Left lung (tissue), 10 donors: Measurements from ENCODE around the gene ASIC3. TPM values are rescaled to one million over a fixed set of nuclear protein-coding genes. Genes with fewer than 3 reads are reported as not detected.

Experiments
- ATAC-seq: fragments of 200-7000 bp; cut with Tn5 transposase; one replicate; pipeline ENCODE4 v1.9.1; 2020; ENCODE audit warnings: moderate library complexity
- DNase-seq, 4 donors: peaks; one replicate each; pipeline ENCODE4 v3.0.0-alpha.2; 2013 to 2020
- H3K27ac ChIP-seq, 2 donors: fragments of 200-600 bp; sonication (generic) in 1 of 2; one replicate each; pipeline versions ENCODE4 v1.5.0 to v1.8.0; 2020 to 2021
- H3K27me3 ChIP-seq, 2 donors: fragments of 200-600 bp; sonication (generic) in 1 of 2; one replicate each; pipeline versions ENCODE4 v1.5.0 to v1.8.0; 2020 to 2021
- H3K36me3 ChIP-seq, 2 donors: fragments of 200-600 bp; sonication (generic) in 1 of 2; one replicate each; pipeline versions ENCODE4 v1.5.0 to v1.8.0; 2020 to 2021
- H3K4me1 ChIP-seq, 2 donors: fragments of 200-600 bp; one replicate each; pipeline ENCODE4 v1.8.0; 2021
- H3K4me3 ChIP-seq, 2 donors: fragments of 200-600 bp; sonication (generic) in 1 of 2; one replicate each; pipeline versions ENCODE4 v1.5.0 to v1.8.0; 2020 to 2021; ENCODE audit warnings: mild to moderate bottlenecking in 1 of 2
- H3K9me3 ChIP-seq, 2 donors: fragments of 200-600 bp; sonication (generic) in 1 of 2; one replicate each; pipeline versions ENCODE4 v1.5.0 to v1.8.0; 2020 to 2021
- CTCF ChIP-seq, 2 donors: fragments of 200-600 bp; sonication (generic) in 1 of 2; IDR thresholded peaks; one replicate each; pipeline versions ENCODE4 v1.5.0 to v1.8.0; 2021; ENCODE audit warnings: antibody characterized with exemption in 2 of 2
- intact Hi-C, 2 donors: fragments of 100-400 bp; cut with DNase I; formaldehyde crosslinking; loops; one replicate each; pipeline versions ENCODE4 v1.11.2 to v1.14.2; 2022
- polyA plus RNA-seq, 6 donors: library from polyadenylated mRNA; unstranded; fragments of 120-200 nt; gene quantifications; one replicate each; pipeline ENCODE4 v1.2.1, GENCODE V29; 2013; ENCODE audit not compliant: insufficient read length in 6 of 6
- total RNA-seq, 2 donors: library from RNA; stranded (reverse); fragmentation: NEBNext Ultra II Directional; extraction: Animal tissue kit (Norgen Biotek cat#: 25700); gene quantifications; one replicate each; pipeline ENCODE4 v1.2.1, GENCODE V29; 2021
- donor health status: DM: no; HTN: yes; CAD: no.
- donor health status: DM: no; HTN: no; CAD: no.

Gene ASIC3
- total and polyA plus RNA-seq, 8 donors: 2.3 to 6.0 (median 3.4) TPM

DNA sequence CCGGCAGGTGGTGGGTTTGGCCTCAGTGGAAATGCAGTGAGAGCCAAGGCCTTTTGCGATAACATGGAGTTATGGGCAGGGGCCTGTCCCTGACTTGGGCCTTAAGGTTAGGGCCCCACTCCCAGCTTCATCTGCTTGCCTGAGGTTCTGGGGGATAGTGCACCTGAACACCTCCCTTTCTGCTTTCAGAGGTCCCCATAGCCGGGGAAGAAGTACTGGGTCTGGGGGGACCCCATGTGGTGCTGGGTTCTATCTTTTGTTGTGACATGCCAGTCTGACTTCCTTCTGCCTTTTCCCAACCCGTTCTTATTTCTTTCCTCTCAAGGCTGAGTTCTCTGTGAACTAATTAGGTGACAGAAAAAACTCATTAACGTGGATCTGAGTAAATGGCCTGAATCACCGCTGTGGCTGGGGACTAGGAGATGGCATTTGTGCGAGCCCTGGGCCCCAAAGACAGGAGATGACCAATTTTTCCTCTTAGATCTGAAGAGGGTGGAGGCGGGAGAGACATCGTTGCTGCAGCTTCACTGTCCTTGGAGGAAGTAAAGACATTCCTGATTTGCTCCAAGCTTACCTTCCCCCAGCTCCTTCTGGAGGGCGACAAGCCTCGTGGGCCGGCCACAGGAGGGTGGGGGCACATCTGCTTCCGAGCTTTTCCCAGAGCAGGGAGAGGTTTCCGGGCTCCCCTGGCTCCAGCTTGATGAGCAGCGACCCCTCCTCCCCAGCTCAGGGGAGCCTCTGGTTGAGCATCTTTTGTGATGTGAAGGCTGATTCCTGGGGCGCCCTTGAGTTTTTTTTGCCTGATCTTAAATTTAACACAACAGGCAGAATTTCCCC, 39.9 kb downstream of the ASIC3 start:
- DNase-seq (peak in 1 of 4 donors; percentile 73), ATAC-seq (no peak)
- Histone ChIP-seq H3K27me3 (peaks cover 0 to 12% of the 10 kb centered on the region in 2 donors), H3K9me3 (no peaks in the 10 kb centered on the region), H3K36me3 (no peaks in the 10 kb centered on the region), H3K4me3 (peak overlapping the region; percentile 67 to 87), H3K27ac (peak overlapping the region; percentile 88 to 92), H3K4me1 (peaks cover 30 to 83% of the 10 kb centered on the region in 2 donors)
- intact Hi-C loops: no loop called here
- no peak for TF ChIP-seq CTCF (IDR thresholded peaks at IDR 0.05)

- intact Hi-C loops: no loop called here
- TF ChIP-seq CTCF (IDR thresholded peaks at IDR 0.05): no peak
- no peaks in the 10 kb centered on the region for H3K36me3 ChIP-seq
- DNase-seq: peak in 3 of 4 donors; percentile 71 to 93 (median 89)
- ATAC-seq: peak; percentile 43
- peaks cover 0 to 12% of the 10 kb centered on the region in 2 donors for H3K27me3 ChIP-seq
- H3K27ac ChIP-seq: peak overlapping the region; percentile 88 to 92
- no peaks in the 10 kb centered on the region for H3K9me3 ChIP-seq
- H3K4me1 ChIP-seq: peaks cover 30 to 85% of the 10 kb centered on the region in 2 donors
- H3K4me3 ChIP-seq: peak overlapping the region; percentile 67 to 87
These were observed 40.7 kb downstream of the ASIC3 start for GRCh38 chr7:151088856-151089699.

DNA sequence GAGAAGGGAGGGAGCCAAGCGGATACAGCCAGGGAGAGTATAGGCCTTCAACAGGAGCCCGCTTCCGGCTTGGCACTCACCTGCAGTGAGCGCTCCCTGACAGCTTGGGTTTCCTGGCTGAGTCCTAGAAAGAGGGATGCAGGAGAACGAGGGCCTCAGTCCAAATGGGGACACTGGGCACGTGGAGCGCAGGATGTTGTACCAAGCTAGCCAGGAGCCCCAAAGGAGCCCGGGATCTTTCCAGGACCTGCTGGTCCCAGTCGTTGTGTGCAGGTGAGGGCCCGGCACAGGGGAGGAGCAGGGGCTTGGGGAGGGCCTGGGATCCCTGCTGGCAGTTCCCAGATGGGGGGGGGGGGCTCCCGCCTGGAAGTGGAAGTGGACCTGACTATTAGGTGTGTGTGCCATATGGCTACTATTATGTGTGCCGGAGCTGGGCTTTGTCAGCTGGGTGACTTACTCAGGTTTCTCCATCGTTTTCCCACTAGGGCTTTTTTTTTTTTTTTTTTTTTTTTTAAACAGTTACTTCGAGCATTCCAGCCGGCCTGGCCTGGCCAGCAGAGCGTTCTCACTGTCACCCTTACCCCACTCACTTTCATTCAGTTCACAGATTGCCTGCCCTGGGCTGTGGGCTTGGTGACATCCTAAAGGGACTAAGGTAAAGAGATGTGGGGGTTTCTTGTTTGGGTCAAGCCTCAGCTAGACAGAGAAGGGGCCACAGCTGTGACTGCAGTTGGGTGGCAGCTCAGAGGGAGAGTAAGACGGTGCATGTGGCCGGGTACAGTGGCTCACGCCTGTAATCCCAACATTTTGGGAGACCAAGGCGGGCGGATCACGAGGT, 41.8 kb downstream of the ASIC3 start:
- DNase-seq: peak in 1 of 4 donors; percentile 63

DNA sequence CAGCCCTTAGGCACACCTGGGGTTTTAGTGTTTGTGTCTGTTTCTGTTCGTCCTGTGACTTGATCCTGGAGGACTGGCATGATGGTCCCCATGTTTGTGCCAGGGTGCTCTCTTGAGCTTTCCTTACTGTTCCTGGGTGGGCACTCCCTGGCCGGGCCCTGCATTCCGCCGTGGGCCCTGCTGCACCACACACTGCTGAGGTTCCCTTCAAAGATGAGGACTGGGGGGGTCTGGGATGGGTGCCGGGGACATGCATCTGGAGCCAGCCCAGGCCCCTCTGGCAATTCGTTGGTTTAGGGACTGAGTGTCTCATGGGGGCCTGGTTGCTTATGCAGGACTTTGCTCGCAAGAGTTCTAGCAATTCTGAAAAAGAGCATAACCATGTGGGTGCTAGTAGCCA, 42.7 kb downstream of the ASIC3 start:
- no peaks in the 10 kb centered on the region for H3K36me3 ChIP-seq
- H3K27me3 ChIP-seq: peaks cover 0 to 12% of the 10 kb centered on the region in 2 donors
- no peaks in the 10 kb centered on the region for H3K9me3 ChIP-seq
- no peak for TF ChIP-seq CTCF (IDR thresholded peaks at IDR 0.05)
- peak overlapping the region in 1 of 2 donors; percentile 33 for H3K27ac ChIP-seq
- no peak for DNase-seq
- ATAC-seq: no peak
- intact Hi-C loops: no loop called here
- peaks cover 26 to 78% of the 10 kb centered on the region in 2 donors for H3K4me1 ChIP-seq
- H3K4me3 ChIP-seq: no peak overlapping the region

More for the DNA sequence above, 41.8 kb downstream of the ASIC3 start:
- no peak for ATAC-seq
- Histone ChIP-seq H3K4me3 (peak overlapping the region in 1 of 2 donors; percentile 87), H3K9me3 (no peaks in the 10 kb centered on the region), H3K27me3 (peaks cover 0 to 12% of the 10 kb centered on the region in 2 donors), H3K36me3 (no peaks in the 10 kb centered on the region), H3K4me1 (peaks cover 30 to 85% of the 10 kb centered on the region in 2 donors), H3K27ac (peak overlapping the region; percentile 88 to 92)
- intact Hi-C loops: no loop called here
- TF ChIP-seq CTCF (IDR thresholded peaks at IDR 0.05): no peak
